SK-N-SH (cell line): ENCODE results near the gene STK31. TPM values are rescaled to one million over a fixed set of nuclear protein-coding genes. Genes with fewer than 3 reads are reported as not detected.

ENCODE experiments used
- CTCF ChIA-PET: fragments of 300-600, 350-600 bp; formaldehyde crosslinking; extraction: SDS; loops from one replicate; lab custom pipeline; 2021; lab: Yijun Ruan, JAX
- POLR2A ChIA-PET: fragments of 350-600 bp; sonication (Branson Sonifier 250); formaldehyde crosslinking; extraction: SDS; loops from one replicate; lab custom pipeline; 2020; ENCODE audit warnings: antibody characterized with exemption, inconsistent platforms; lab: Yijun Ruan, JAX
- DNase-seq: peaks from one replicate; pipeline ENCODE4 v3.0.0; 2012
- H2AFZ ChIP-seq: fragments of 200-600 bp; sonication (generic); 2 replicates; pipeline ENCODE4 v1.8.1; 2016; ENCODE audit warnings: antibody characterized with exemption, mild to moderate bottlenecking, low read depth
- H3F3A ChIP-seq: fragments of 200-600 bp; sonication (generic); replicated peaks from 2 replicates; pipeline ENCODE3; 2016; ENCODE audit warnings: antibody characterized with exemption, mild to moderate bottlenecking; ENCODE audit not compliant: insufficient read depth
- H3K27ac ChIP-seq, 2 experiments: fragments of 200-500 bp in 1 of 2; fragments of 200-600 bp in 1 of 2; sonication (Bioruptor generic) in 1 of 2; sonication (generic), shearing (Covaris generic) in 1 of 2; 2 replicates each; pipeline versions ENCODE4 v1.5.1 to v1.6.1; 2014 to 2016; ENCODE audit warnings: low read depth in 2 of 2, inconsistent platforms in 1 of 2, low read length in 1 of 2, mild to moderate bottlenecking in 1 of 2, mixed read lengths in 1 of 2
- H3K27me3 ChIP-seq: fragments of 200-600 bp; sonication (generic), shearing (Covaris generic); 2 replicates; pipeline ENCODE4 v1.6.1; 2016; ENCODE audit warnings: mixed run types; ENCODE audit not compliant: insufficient read depth
- H3K36me3 ChIP-seq, 2 experiments: fragments of 200-500 bp in 1 of 2; fragments of 200-600 bp in 1 of 2; sonication (Bioruptor generic) in 1 of 2; sonication (generic) in 1 of 2; replicated peaks in 1 of 2; 2 replicates each; pipeline versions ENCODE3 to v1.5.1; 2014 to 2016; ENCODE audit warnings: low read length in 1 of 2, mild to moderate bottlenecking in 1 of 2; ENCODE audit not compliant: insufficient read depth in 2 of 2, control insufficient read depth in 1 of 2
- H3K4me1 ChIP-seq, 2 experiments: fragments of 200-500 bp in 1 of 2; fragments of 200-600 bp in 1 of 2; sonication (Bioruptor generic) in 1 of 2; sonication (generic), shearing (Covaris generic) in 1 of 2; 2 replicates each; pipeline versions ENCODE4 v1.5.1 to v1.6.1; 2014 to 2016; ENCODE audit warnings: low read depth in 1 of 2, low read length in 1 of 2, mixed run types in 1 of 2; ENCODE audit not compliant: insufficient read depth in 2 of 2, control insufficient read depth in 1 of 2
- H3K4me2 ChIP-seq: fragments of 200-600 bp; sonication (generic), shearing (Covaris generic); 2 replicates; pipeline ENCODE4 v1.6.1; 2017; ENCODE audit warnings: mixed run types
- H3K4me3 ChIP-seq, 2 experiments: fragments of 200-500 bp in 1 of 2; fragments of 200-600 bp in 1 of 2; sonication (Bioruptor generic) in 1 of 2; sonication (generic), shearing (Covaris generic) in 1 of 2; 2 replicates each; pipeline versions ENCODE4 v1.5.1 to v1.8.1; 2014 to 2016; ENCODE audit warnings: low read depth in 2 of 2, inconsistent platforms in 1 of 2, low read length in 1 of 2, mild to moderate bottlenecking in 1 of 2, mixed read lengths in 1 of 2, moderate library complexity in 1 of 2
- H3K79me2 ChIP-seq: fragments of 200-600 bp; sonication (generic); 2 replicates; pipeline ENCODE4 v1.8.1; 2017; ENCODE audit warnings: mild to moderate bottlenecking; ENCODE audit not compliant: insufficient read depth
- H3K9ac ChIP-seq: fragments of 200-600 bp; sonication (generic); 2 replicates; pipeline ENCODE4 v1.6.1; 2017; ENCODE audit warnings: mixed run types
- H3K9me2 ChIP-seq: fragments of 200-600 bp; sonication (generic); 2 replicates; pipeline ENCODE4 v1.6.1; 2017; ENCODE audit warnings: mixed run types
- H3K9me3 ChIP-seq: fragments of 200-600 bp; sonication (generic); 2 replicates; pipeline ENCODE4 v1.6.1; 2017; ENCODE audit warnings: mixed run types, mild to moderate bottlenecking, moderate library complexity
- H4K20me1 ChIP-seq: fragments of 200-600 bp; sonication (generic); 2 replicates; pipeline ENCODE4 v1.6.1; 2017; ENCODE audit warnings: mild to moderate bottlenecking, mixed run types; ENCODE audit not compliant: insufficient read depth
- CHD2 ChIP-seq: fragments of 150-350 bp; IDR thresholded peaks from 2 replicates; pipeline ENCODE4 v1.6.1; 2018; ENCODE audit warnings: low read length; ENCODE audit not compliant: partially characterized antibody
- ELF1 ChIP-seq: IDR thresholded peaks from 2 replicates; pipeline ENCODE4 v1.4.0; 2012
- EZH2phosphoT487 ChIP-seq: fragments of 200-600 bp; sonication (generic); IDR thresholded peaks from 2 replicates; pipeline ENCODE4 v1.6.1; 2017; ENCODE audit warnings: low read depth, mixed run types, mild to moderate bottlenecking, antibody characterized with exemption, moderate library complexity, borderline replicate concordance
- FOSL2 ChIP-seq: IDR thresholded peaks from 2 replicates; pipeline ENCODE4 v1.4.0; 2012; ENCODE audit warnings: low read depth, mild to moderate bottlenecking, moderate library complexity, borderline replicate concordance
- FOXJ3 ChIP-seq: sonication (generic); formaldehyde crosslinking; IDR thresholded peaks from 2 replicates; pipeline ENCODE4 v1.5.1; 2020; ENCODE audit warnings: mild to moderate bottlenecking, missing genetic modification reagents
- FOXM1 ChIP-seq: IDR thresholded peaks from 2 replicates; pipeline ENCODE4 v1.4.0; 2012; ENCODE audit warnings: low read depth, mild to moderate bottlenecking
- GATA2 ChIP-seq: sonication (generic); formaldehyde crosslinking; IDR thresholded peaks from 2 replicates; pipeline ENCODE4 v1.5.0; 2020; ENCODE audit warnings: mild to moderate bottlenecking, missing genetic modification reagents
- IRF3 ChIP-seq: fragments of 150-350 bp; IDR thresholded peaks from 2 replicates; pipeline ENCODE4 v1.6.1; 2016; ENCODE audit warnings: mild to moderate bottlenecking, low read depth, low read length
- JUND ChIP-seq: IDR thresholded peaks from 2 replicates; pipeline ENCODE4 v1.4.0; 2012
- MAX ChIP-seq: IDR thresholded peaks from 2 replicates; pipeline ENCODE4 v1.4.0; 2012; ENCODE audit warnings: low read depth
- MEF2A ChIP-seq: IDR thresholded peaks from 2 replicates; pipeline ENCODE4 v1.4.0; 2012; ENCODE audit warnings: low read depth, borderline replicate concordance
- NFIC ChIP-seq: IDR thresholded peaks from 2 replicates; pipeline ENCODE4 v1.4.0; 2012; ENCODE audit warnings: borderline replicate concordance
- NRF1 ChIP-seq: IDR thresholded peaks from 2 replicates; pipeline ENCODE4 v1.6.1; 2012; ENCODE audit warnings: low read depth, mild to moderate bottlenecking, low read length
- PBX3 ChIP-seq: IDR thresholded peaks from 2 replicates; pipeline ENCODE4; 2012
- REST ChIP-seq: IDR thresholded peaks from 2 replicates; pipeline ENCODE4 v1.6.1; 2012; ENCODE audit warnings: mild to moderate bottlenecking, low read depth, low read length, moderate library complexity
- RXRA ChIP-seq: IDR thresholded peaks from 2 replicates; pipeline ENCODE4 v1.4.0; 2012; ENCODE audit warnings: low read depth, mild to moderate bottlenecking, borderline replicate concordance
- USF1 ChIP-seq: IDR thresholded peaks from 2 replicates; pipeline ENCODE4 v1.4.0; 2012; ENCODE audit warnings: low read depth, borderline replicate concordance
- YY1 ChIP-seq: IDR thresholded peaks from 2 replicates; pipeline ENCODE4 v1.4.0; 2012; ENCODE audit warnings: low read depth, mild to moderate bottlenecking
- ZBTB33 ChIP-seq: IDR thresholded peaks from 2 replicates; pipeline ENCODE4 v1.4.0; 2012; ENCODE audit warnings: low read depth, borderline replicate concordance
- WGBS: methylation state at CpG from one replicate; pipeline ENCODE4 v1.1.6; 2017; ENCODE audit warnings: low lambda C conversion rate; 5-methylcytosine and 5-hydroxymethylcytosine counted together
- polyA plus RNA-seq, 3 experiments: library from polyadenylated mRNA; depleted of rRNA; stranded (reverse); fragments of >200 nt; gene quantifications; 2 replicates each; pipeline ENCODE4 v1.2.3, GENCODE V29; 2012

STK31 gene
- polyA plus RNA-seq, 1 of the 3 experiments (the other 2 are of a cell fraction) = 0.02 TPM

GRCh38 chr7:23689165-23689564 is 20.9 kb upstream of the STK31 start:
- no peak for DNase-seq
- Histone ChIP-seq H3K4me3 (no peak overlapping the region), H3F3A (no peaks in the 10 kb centered on the region), H2AFZ (no peak overlapping the region), H3K4me2 (no peak overlapping the region), H3K79me2 (no peaks in the 10 kb centered on the region), H3K9me3 (0 out of 2 replicates have a peak, but pooled peaks cover 5% of the 10 kb centered on the region), H3K9ac (no peak overlapping the region), H3K27me3 (no peaks in the 10 kb centered on the region), H3K27ac (no peak overlapping the region), H3K9me2 (no peaks in the 10 kb centered on the region), H4K20me1 (no peaks in the 10 kb centered on the region), H3K4me1 (no peaks in the 10 kb centered on the region), H3K36me3 (peaks cover 4 to 27% of the 10 kb centered on the region in 2 experiments)
- ChIA-PET CTCF (interaction anchor here (1.6 kb wide), 1 partner anchor 142 kb away, joined by 5 read pairs; no protein-coding TSS in a partner anchor), POLR2A (no interaction called here)
- 75% methylated on average over 4 of the region's 4 CpGs for WGBS
- TF ChIP-seq FOXJ3 (CRISPR knock-in tag) = no peak
- TF ChIP-seq REST = no peak
- no peak for TF ChIP-seq GATA2 (CRISPR knock-in tag)
- no peak for TF ChIP-seq MAX
- TF ChIP-seq YY1 = no peak
- TF ChIP-seq CHD2 = no peak
- TF ChIP-seq USF1 = no peak
- no peak for TF ChIP-seq NRF1
- TF ChIP-seq EZH2phosphoT487 = no peak
- TF ChIP-seq NFIC = no peak
- no peak for TF ChIP-seq FOXM1

GRCh38 chr7:23691320-23691719 is 18.7 kb upstream of the STK31 start:
- Histone ChIP-seq H3K27me3 (no peaks in the 10 kb centered on the region), H3F3A (no peaks in the 10 kb centered on the region), H3K79me2 (no peaks in the 10 kb centered on the region), H3K9me3 (0 out of 2 replicates have a peak, but pooled peaks cover 5% of the 10 kb centered on the region), H3K36me3 (peaks cover 4 to 33% of the 10 kb centered on the region in 2 experiments), H3K4me3 (no peak overlapping the region), H2AFZ (no peak overlapping the region), H4K20me1 (no peaks in the 10 kb centered on the region), H3K27ac (no peak overlapping the region), H3K9me2 (no peaks in the 10 kb centered on the region), H3K4me1 (no peaks in the 10 kb centered on the region), H3K4me2 (no peak overlapping the region), H3K9ac (no peak overlapping the region)
- CTCF ChIA-PET = interaction anchor here (1.1 to 2.1 kb wide), 3 partner anchors 11 to 144 kb away, joined by 3 to 8 read pairs (median 4); partner anchors contain the start of gene FAM221A
- no peak for DNase-seq
- WGBS = 91% methylated on average over 4 of the region's 4 CpGs
- POLR2A ChIA-PET = no interaction called here
- TF ChIP-seq NRF1 (no peak), FOSL2 (no peak), ELF1 (no peak), IRF3 (no peak), PBX3 (no peak), RXRA (no peak), ZBTB33 (no peak), JUND (no peak), MEF2A (no peak)
